Activated CD8-positive, alpha-beta memory T cell treated with anti-CD3 and anti-CD28 coated beads, Interleukin-2, amount 50 U/mL, for 4 hours (primary cell): Measurements from ENCODE around the gene CLEC14A.

Source experiments
- DNase-seq: peaks from one replicate; pipeline ENCODE4 v3.0.0-alpha.2; 2020

Gene CLEC14A

DNA sequence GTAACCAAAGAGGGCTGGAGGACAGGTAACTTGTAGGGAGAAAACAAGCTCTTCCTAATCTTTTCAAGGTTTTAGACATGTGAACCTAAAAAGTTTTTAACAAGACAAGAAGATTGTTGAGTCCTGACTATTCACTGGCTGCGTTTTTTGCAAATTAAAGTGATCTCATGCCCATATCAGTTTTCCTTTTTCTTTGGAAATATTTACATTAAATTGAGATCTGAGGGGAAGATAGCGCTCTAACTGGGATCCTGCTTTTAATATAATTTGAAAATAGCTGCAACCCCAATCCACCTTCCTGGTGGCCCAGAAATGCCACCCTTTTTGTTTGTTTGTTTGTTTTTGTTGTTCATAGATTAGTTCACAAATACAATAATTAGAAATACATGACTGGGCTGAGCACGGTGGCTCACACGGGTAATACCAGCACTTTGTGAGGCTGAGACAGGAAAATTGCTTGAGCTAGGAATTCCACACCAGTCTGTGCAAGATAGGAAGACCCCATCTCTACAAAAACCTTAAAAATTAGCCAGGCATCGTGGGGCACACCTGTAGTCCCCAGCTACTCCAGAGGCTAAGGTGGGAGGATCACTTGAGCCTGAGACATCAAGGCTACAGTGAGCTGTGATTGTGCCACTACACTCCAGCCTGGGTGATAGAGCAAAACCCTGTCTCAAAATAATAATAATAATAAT lies 50.6 kb downstream of the CLEC14A start:
- no peak for DNase-seq

DNA sequence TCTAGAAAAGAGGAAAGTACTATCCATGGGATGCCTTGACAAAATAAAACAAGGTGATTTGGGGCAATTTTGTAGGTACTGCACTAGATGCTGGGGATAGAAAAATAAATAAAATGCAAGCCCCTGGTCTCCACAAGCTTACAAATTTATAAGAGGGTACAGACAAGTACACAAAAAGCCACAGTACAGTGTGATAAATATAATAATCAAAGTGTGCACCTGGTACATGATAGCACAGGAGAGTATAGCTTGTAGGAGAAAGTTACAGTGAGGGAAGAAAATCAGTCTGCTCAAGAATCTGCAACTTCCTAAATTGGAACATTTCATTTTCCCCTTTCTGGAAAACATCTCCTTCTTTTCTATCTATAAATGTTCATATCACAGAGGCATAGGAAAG lies 51.2 kb downstream of the CLEC14A start:
- no peak for DNase-seq
